NCI-H1417 (cell line): ENCODE data around the gene SVBP.
A peak's percentile ranks its signal among the peaks of the same experiment; 100 is the strongest.
"Not testable (repeated sequence)": the region's sequence is repeated elsewhere in the genome, so short reads cannot be mapped to it uniquely, and the experiment has no call there.

Experiments used
- DNase-seq, 3 experiments: peaks; one replicate each; lab custom pipeline; 2025; lab: John Stamatoyannopoulos, UW

Gene SVBP

GRCh38 chr1:42816585-42817439, at the start of gene SVBP, which contains the start of gene ERMAP:
Gene SVBP, minus strand, starts transcription at chr1:42817397. Its CDS starts 853 bp downstream, at chr1:42816544.
Gene ERMAP, plus strand, starts transcription at chr1:42817122. Its CDS starts 13,327 bp downstream, at chr1:42830449.
- peak; percentile 89 to 97 (median 89) for DNase-seq

GRCh38 chr1:42866549-42866948, 49.4 kb upstream of the SVBP start:
- no peak for DNase-seq

- DNase-seq, result no peak
Observed at GRCh38 chr1:42861014-42861399, 43.8 kb upstream of the SVBP start.

- DNase-seq, result no peak
Observed at GRCh38 chr1:42860339-42861013, 43.3 kb upstream of the SVBP start.

- DNase-seq, result not testable (repeated sequence)
Observed at GRCh38 chr1:42859366-42859765, 42.2 kb upstream of the SVBP start.

GRCh38 chr1:42856554-42856953, 39.4 kb upstream of the SVBP start:
- not testable (repeated sequence) for DNase-seq

GRCh38 chr1:42853116-42853884, 36.1 kb upstream of the SVBP start:
- no peak for DNase-seq

GRCh38 chr1:42852608-42852980, 35.4 kb upstream of the SVBP start:
- no peak for DNase-seq

GRCh38 chr1:42851960-42852607, 34.9 kb upstream of the SVBP start:
- DNase-seq, result no peak

- DNase-seq, result no peak
Observed at GRCh38 chr1:42851420-42851819, 34.2 kb upstream of the SVBP start.

GRCh38 chr1:42849944-42850343, 32.7 kb upstream of the SVBP start:
- DNase-seq, result no peak

GRCh38 chr1:42848823-42849537, 31.8 kb upstream of the SVBP start:
- DNase-seq, result no peak

GRCh38 chr1:42847721-42848460, 30.7 kb upstream of the SVBP start:
- DNase-seq, result no peak

GRCh38 chr1:42847111-42847595, 30.0 kb upstream of the SVBP start:
- DNase-seq, result no peak

- DNase-seq, result peak; percentile 91 to 97 (median 95)
Observed at GRCh38 chr1:42846257-42847110, 29.3 kb upstream of the SVBP start, which contains the start of gene ZNF691. Gene ZNF691, plus strand, starts transcription at chr1:42846613. Its CDS starts 3,046 bp downstream, at chr1:42849659.

GRCh38 chr1:42845866-42846256, 28.7 kb upstream of the SVBP start:
- DNase-seq, result no peak

- no peak for DNase-seq
Observed at GRCh38 chr1:42845193-42845592, 28.0 kb upstream of the SVBP start.

GRCh38 chr1:42844592-42845140, 27.5 kb upstream of the SVBP start:
- DNase-seq, result no peak
